Cardiac muscle cell (in vitro differentiated cells and primary cell): ENCODE data around the gene PHF3. TPM values are rescaled to one million over a fixed set of nuclear protein-coding genes. Genes with fewer than 3 reads are reported as not detected.

ENCODE experiments used
- DNase-seq, 2 donors: peaks; one replicate each; pipeline versions ENCODE4 v3.0.0 to v3.0.0-alpha.2; 2010 to 2017; ENCODE audit warnings: low read depth in 1 of 2, low spot score in 1 of 2
- H3K27ac ChIP-seq: fragments of 200-600 bp; sonication (generic); 2 replicates; pipeline ENCODE4 v1.5.1; 2016
- H3K27me3 ChIP-seq: fragments of 200-600 bp; sonication (generic); 2 replicates; pipeline ENCODE4 v1.6.0; 2016; ENCODE audit warnings: control low read depth
- H3K36me3 ChIP-seq: fragments of 200-600 bp; sonication (generic); 2 replicates; pipeline ENCODE4 v1.5.1; 2016; ENCODE audit warnings: control low read depth
- H3K4me1 ChIP-seq: fragments of 200-600 bp; sonication (generic); 2 replicates; pipeline ENCODE4 v1.8.1; 2017; ENCODE audit warnings: low read depth, mild to moderate bottlenecking, mixed run types
- H3K4me3 ChIP-seq: fragments of 200-600 bp; sonication (generic); 2 replicates; pipeline ENCODE4 v1.5.1; 2016; ENCODE audit warnings: mild to moderate bottlenecking
- H3K9me3 ChIP-seq: fragments of 200-600 bp; sonication (generic); 2 replicates; pipeline ENCODE4 v1.5.1; 2017; ENCODE audit warnings: low read depth, mild to moderate bottlenecking, control low read depth
- CTCF ChIP-seq: IDR thresholded peaks from 2 replicates; pipeline ENCODE4 v1.5.1; 2012; ENCODE audit warnings: low read depth, mild to moderate bottlenecking, low read length
- polyA plus RNA-seq: library from polyadenylated mRNA; unstranded; fragments of >200 nt; fragmentation: Nextera tagmentation; extraction: Ambion mirVana; gene quantifications from 2 replicates; pipeline ENCODE4 v1.2.1, GENCODE V29; 2016
- total RNA-seq: library from RNA; depleted of rRNA; stranded (reverse); fragments of >200 nt; gene quantifications from 2 replicates; pipeline ENCODE4 v1.2.3, GENCODE V29; 2016

PHF3 gene
- total and polyA plus RNA-seq, 2 experiments from 2014 or later, result 13.1 to 55.8 TPM

GRCh38 chr6:63663147-63663955 is 27.7 kb downstream of the PHF3 start:
- Histone ChIP-seq H3K27me3 (no peaks in the 10 kb centered on the region), H3K27ac (no peak overlapping the region)

GRCh38 chr6:63663956-63664281 is 28.3 kb downstream of the PHF3 start:
- Histone ChIP-seq H3K4me1 (peaks cover 15% of the 10 kb centered on the region), H3K27me3 (no peaks in the 10 kb centered on the region), H3K9me3 (no peaks in the 10 kb centered on the region), H3K4me3 (no peak overlapping the region), H3K36me3 (no peaks in the 10 kb centered on the region), H3K27ac (no peak overlapping the region)
- DNase-seq, result peak in 1 of 2 donors; percentile 11
- TF ChIP-seq CTCF, result no peak

More at GRCh38 chr6:63663147-63663955, 27.7 kb downstream of the PHF3 start:
- Histone ChIP-seq H3K4me3 (no peak overlapping the region), H3K36me3 (no peaks in the 10 kb centered on the region), H3K9me3 (no peaks in the 10 kb centered on the region), H3K4me1 (peaks cover 18% of the 10 kb centered on the region)
- peak in 1 of 2 donors; percentile 79 for DNase-seq
- TF ChIP-seq CTCF, result no peak

DNA sequence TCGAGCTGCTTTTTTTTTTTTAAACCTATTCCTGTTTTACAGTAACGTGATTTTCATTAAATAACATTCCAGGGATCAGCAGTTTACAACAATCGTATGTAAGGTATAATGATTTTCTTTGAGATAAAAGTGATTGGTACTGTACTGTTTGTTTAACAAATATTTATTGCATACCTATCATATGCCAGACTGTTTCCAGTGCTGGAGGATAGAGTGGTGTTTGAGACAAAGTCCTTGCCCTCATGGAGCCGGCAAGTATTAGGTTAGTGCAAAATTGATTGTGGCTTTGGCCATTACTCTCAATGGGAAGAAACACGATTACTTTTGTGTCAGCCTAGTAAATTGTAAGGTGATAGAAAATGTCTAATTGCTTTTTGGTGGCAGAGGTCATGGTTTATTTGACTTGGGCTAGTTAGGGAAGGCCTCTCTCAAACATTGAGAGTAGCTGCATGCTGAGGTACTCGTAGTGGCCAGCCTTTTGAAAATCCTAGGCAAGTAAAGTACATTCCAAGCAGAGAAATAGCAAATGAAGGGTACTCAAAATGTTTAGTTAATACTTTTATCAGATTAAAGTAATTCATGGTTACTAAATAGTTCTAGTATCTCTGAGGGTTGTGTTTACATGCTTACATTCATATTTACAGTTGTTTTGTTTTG is 35.6 kb downstream of the PHF3 start:
- Histone ChIP-seq H3K36me3 (no peaks in the 10 kb centered on the region), H3K27me3 (no peaks in the 10 kb centered on the region), H3K4me3 (no peak overlapping the region), H3K4me1 (no peaks in the 10 kb centered on the region), H3K9me3 (no peaks in the 10 kb centered on the region), H3K27ac (no peak overlapping the region)
- no peak for DNase-seq
- TF ChIP-seq CTCF, result no peak

- no peaks in the 10 kb centered on the region for H3K4me1 ChIP-seq
- H3K27me3 ChIP-seq, result no peaks in the 10 kb centered on the region
- TF ChIP-seq CTCF, result no peak
- no peak for DNase-seq
- no peaks in the 10 kb centered on the region for H3K36me3 ChIP-seq
- H3K9me3 ChIP-seq, result no peaks in the 10 kb centered on the region
- H3K27ac ChIP-seq, result no peak overlapping the region
- no peak overlapping the region for H3K4me3 ChIP-seq
These were observed 37.1 kb downstream of the PHF3 start for GRCh38 chr6:63672582-63673129.

DNA sequence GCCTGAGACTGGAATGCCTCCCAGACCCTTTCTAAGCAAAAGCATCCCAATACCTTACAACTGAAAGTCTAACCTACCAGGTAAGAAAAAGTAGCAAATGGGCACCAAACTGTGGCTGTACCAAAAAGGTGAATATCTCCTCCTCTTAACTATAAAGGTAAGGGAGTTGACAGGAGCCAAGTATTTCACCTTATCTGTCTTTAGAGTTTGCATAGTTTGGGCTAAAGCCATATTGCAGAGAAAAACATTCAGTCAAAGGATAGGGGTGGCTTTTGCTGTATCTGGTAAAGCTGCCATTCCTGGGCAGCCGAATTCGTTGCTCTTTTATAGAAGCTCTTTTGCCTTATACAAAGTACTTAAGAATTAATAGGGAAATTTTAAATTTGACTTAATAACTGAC is 38.1 kb downstream of the PHF3 start:
- no peak for TF ChIP-seq CTCF
- Histone ChIP-seq H3K27ac (no peak overlapping the region), H3K27me3 (no peaks in the 10 kb centered on the region), H3K4me1 (no peaks in the 10 kb centered on the region), H3K9me3 (no peaks in the 10 kb centered on the region), H3K36me3 (no peaks in the 10 kb centered on the region), H3K4me3 (no peak overlapping the region)
- DNase-seq, result no peak
